ENCODE measurements around the gene SEC11A. TPM values are rescaled to one million over a fixed set of nuclear protein-coding genes. Genes with fewer than 3 reads are reported as not detected.
"Not testable (repeated sequence)": the region's sequence is repeated elsewhere in the genome, so short reads cannot be mapped to it uniquely, and the experiment has no call there.

SEC11A gene
- total RNA-seq, 1 experiment from 2014 or later = 104 TPM

GRCh38 chr15:84690342-84690741 is 25.6 kb downstream of the SEC11A start:
- intact Hi-C loops (cut with micrococcal nuclease; ENCODE audit: unreplicated experiment) = no loop called here
- H3K27ac ChIP-seq (ENCODE audit: low read depth, low read length, poor library complexity, severe bottlenecking) = no peak overlapping the region
- no peak overlapping the region for H3K4me3 ChIP-seq (ENCODE audit: low read depth, low read length, poor library complexity, severe bottlenecking)
- no peaks in the 10 kb centered on the region for H3K4me1 ChIP-seq (ENCODE audit: insufficient read depth, low read length, poor library complexity, severe bottlenecking)
- BruUV-seq (replicated peaks) = no TSS peak
- no peaks in the 10 kb centered on the region for H3K9me3 ChIP-seq (ENCODE audit: low read depth, low read length, poor library complexity, severe bottlenecking)
- peaks cover 8% of the 10 kb centered on the region for H3K36me3 ChIP-seq (ENCODE audit: insufficient read depth, low read length, poor library complexity, severe bottlenecking)
- no peaks in the 10 kb centered on the region for H3K27me3 ChIP-seq (replicated peaks; ENCODE audit: insufficient read depth, low read depth, low read length, poor library complexity)
- ChIA-PET CTCF (no interaction called here), POLR2A (ENCODE audit: low non-redundant PET) (no interaction called here)
- TF ChIP-seq CTCF (conservative IDR thresholded peaks at IDR 0.05; ENCODE audit: low read depth, low read length) (no peak), EZH2 (IDR thresholded peaks at IDR 0.05; ENCODE audit: borderline replicate concordance, low read depth, low read length, poor library complexity, severe bottlenecking) (no peak)
- no peak for DNase-seq (ENCODE audit: low spot score)

GRCh38 chr15:84689858-84690257 is 26.1 kb downstream of the SEC11A start:
- intact Hi-C loops (cut with micrococcal nuclease; ENCODE audit: unreplicated experiment) = no loop called here
- no TSS peak for BruUV-seq (replicated peaks)
- Histone ChIP-seq H3K27me3 (replicated peaks; ENCODE audit: insufficient read depth, low read depth, low read length, poor library complexity) (no peaks in the 10 kb centered on the region), H3K27ac (ENCODE audit: low read depth, low read length, poor library complexity, severe bottlenecking) (no peak overlapping the region), H3K36me3 (ENCODE audit: insufficient read depth, low read length, poor library complexity, severe bottlenecking) (peaks cover 8% of the 10 kb centered on the region), H3K9me3 (ENCODE audit: low read depth, low read length, poor library complexity, severe bottlenecking) (no peaks in the 10 kb centered on the region), H3K4me1 (ENCODE audit: insufficient read depth, low read length, poor library complexity, severe bottlenecking) (no peaks in the 10 kb centered on the region), H3K4me3 (ENCODE audit: low read depth, low read length, poor library complexity, severe bottlenecking) (no peak overlapping the region)
- CTCF ChIA-PET = no interaction called here
- POLR2A ChIA-PET (ENCODE audit: low non-redundant PET) = no interaction called here
- no peak for DNase-seq (ENCODE audit: low spot score)
- TF ChIP-seq CTCF (conservative IDR thresholded peaks at IDR 0.05; ENCODE audit: low read depth, low read length) (no peak), EZH2 (IDR thresholded peaks at IDR 0.05; ENCODE audit: borderline replicate concordance, low read depth, low read length, poor library complexity, severe bottlenecking) (no peak)

- H3K36me3 ChIP-seq (ENCODE audit: insufficient read depth, low read length, poor library complexity, severe bottlenecking); intact Hi-C loops (cut with micrococcal nuclease; ENCODE audit: unreplicated experiment); POLR2A ChIA-PET (ENCODE audit: low non-redundant PET); H3K9me3 ChIP-seq (ENCODE audit: low read depth, low read length, poor library complexity, severe bottlenecking); DNase-seq (ENCODE audit: low spot score); H3K4me1 ChIP-seq (ENCODE audit: insufficient read depth, low read length, poor library complexity, severe bottlenecking); H3K27me3 ChIP-seq (replicated peaks; ENCODE audit: insufficient read depth, low read depth, low read length, poor library complexity); CTCF ChIA-PET; H3K27ac ChIP-seq (ENCODE audit: low read depth, low read length, poor library complexity, severe bottlenecking); H3K4me3 ChIP-seq (ENCODE audit: low read depth, low read length, poor library complexity, severe bottlenecking); BruUV-seq (replicated peaks): not testable (repeated sequence)
Observed at GRCh38 chr15:84686446-84686845, 29.5 kb downstream of the SEC11A start.

GRCh38 chr15:84685304-84685703 is 30.6 kb downstream of the SEC11A start:
- ChIA-PET POLR2A (ENCODE audit: low non-redundant PET) (no interaction called here), CTCF (interaction anchor here (0.5 to 0.6 kb wide), 2 partner anchors 9 to 98 kb away, joined by 3 to 6 read pairs; no protein-coding TSS in a partner anchor)
- Histone ChIP-seq H3K9me3 (ENCODE audit: low read depth, low read length, poor library complexity, severe bottlenecking) (no peaks in the 10 kb centered on the region), H3K27ac (ENCODE audit: low read depth, low read length, poor library complexity, severe bottlenecking) (no peak overlapping the region), H3K4me1 (ENCODE audit: insufficient read depth, low read length, poor library complexity, severe bottlenecking) (no peaks in the 10 kb centered on the region), H3K36me3 (ENCODE audit: insufficient read depth, low read length, poor library complexity, severe bottlenecking) (peaks cover 4% of the 10 kb centered on the region), H3K4me3 (ENCODE audit: low read depth, low read length, poor library complexity, severe bottlenecking) (no peak overlapping the region), H3K27me3 (replicated peaks; ENCODE audit: insufficient read depth, low read depth, low read length, poor library complexity) (no peaks in the 10 kb centered on the region)
- no TSS peak for BruUV-seq (replicated peaks)
- TF ChIP-seq EZH2 (IDR thresholded peaks at IDR 0.05; ENCODE audit: borderline replicate concordance, low read depth, low read length, poor library complexity, severe bottlenecking) = no peak
- TF ChIP-seq CTCF (conservative IDR thresholded peaks at IDR 0.05; ENCODE audit: low read depth, low read length) = no peak
- peak; percentile 84 for DNase-seq (ENCODE audit: low spot score)
- intact Hi-C loops (cut with micrococcal nuclease; ENCODE audit: unreplicated experiment) = no loop called here

Data from A673 (cell line).